ENCODE results near the gene PEX5L. TPM values are rescaled to one million over a fixed set of nuclear protein-coding genes. Genes with fewer than 3 reads are reported as not detected.

Gene PEX5L
- total RNA-seq, 1 experiment from 2014 or later = 0.47 TPM

DNA sequence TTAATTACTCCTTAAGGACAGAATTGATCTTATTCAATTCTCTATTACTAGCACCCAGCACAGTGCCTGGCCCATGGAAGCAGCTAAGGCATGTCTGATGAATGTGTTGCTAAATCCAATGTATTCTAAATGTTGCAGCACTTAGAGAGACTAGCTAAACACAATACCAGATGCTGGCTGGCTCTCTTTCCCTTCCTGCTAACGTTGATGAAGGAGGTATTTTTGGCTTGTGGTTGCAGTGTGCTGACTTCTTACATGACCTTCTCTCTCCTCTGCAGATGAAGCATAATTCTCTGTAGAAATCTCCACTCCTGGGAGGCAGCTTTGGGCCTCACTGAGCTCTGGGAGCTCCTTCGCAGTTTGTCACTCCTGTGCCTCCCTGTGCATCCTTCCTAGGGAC, 183.6 kb downstream of the PEX5L start:
- Mint-ChIP-seq H3K27ac (ENCODE audit: low read depth, unreplicated experiment) (no peak overlapping the region), H3K4me1 (ENCODE audit: insufficient read depth, unreplicated experiment) (peaks cover 6% of the 10 kb centered on the region), H3K36me3 (ENCODE audit: insufficient read depth, unreplicated experiment) (no peaks in the 10 kb centered on the region), H3K9me3 (ENCODE audit: unreplicated experiment) (peaks cover 7% of the 10 kb centered on the region), H3K4me3 (ENCODE audit: unreplicated experiment) (no peak overlapping the region), H3K27me3 (ENCODE audit: insufficient read depth, unreplicated experiment) (no peaks in the 10 kb centered on the region)
- TF ChIP-seq, protein P1, sequence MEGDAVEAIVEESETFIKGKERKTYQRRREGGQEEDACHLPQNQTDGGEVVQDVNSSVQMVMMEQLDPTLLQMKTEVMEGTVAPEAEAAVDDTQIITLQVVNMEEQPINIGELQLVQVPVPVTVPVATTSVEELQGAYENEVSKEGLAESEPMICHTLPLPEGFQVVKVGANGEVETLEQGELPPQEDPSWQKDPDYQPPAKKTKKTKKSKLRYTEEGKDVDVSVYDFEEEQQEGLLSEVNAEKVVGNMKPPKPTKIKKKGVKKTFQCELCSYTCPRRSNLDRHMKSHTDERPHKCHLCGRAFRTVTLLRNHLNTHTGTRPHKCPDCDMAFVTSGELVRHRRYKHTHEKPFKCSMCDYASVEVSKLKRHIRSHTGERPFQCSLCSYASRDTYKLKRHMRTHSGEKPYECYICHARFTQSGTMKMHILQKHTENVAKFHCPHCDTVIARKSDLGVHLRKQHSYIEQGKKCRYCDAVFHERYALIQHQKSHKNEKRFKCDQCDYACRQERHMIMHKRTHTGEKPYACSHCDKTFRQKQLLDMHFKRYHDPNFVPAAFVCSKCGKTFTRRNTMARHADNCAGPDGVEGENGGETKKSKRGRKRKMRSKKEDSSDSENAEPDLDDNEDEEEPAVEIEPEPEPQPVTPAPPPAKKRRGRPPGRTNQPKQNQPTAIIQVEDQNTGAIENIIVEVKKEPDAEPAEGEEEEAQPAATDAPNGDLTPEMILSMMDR (IDR thresholded peaks at IDR 0.05; ENCODE audit: unreplicated experiment) = no peak
- ChIA-PET POLR2A (interaction anchor here (0.6 kb wide), 1 partner anchor 634 kb away, joined by 3 read pairs; no protein-coding TSS in a partner anchor), CTCF (interaction anchor here (1.6 kb wide), 1 partner anchor 11 kb away, joined by 3 read pairs; no protein-coding TSS in a partner anchor)
- intact Hi-C loops (cut with micrococcal nuclease) = no loop called here
- BruUV-seq (replicated peaks) = no TSS peak
- no peak for DNase-seq (ENCODE audit: unreplicated experiment)

- CTCF ChIA-PET = interaction anchor here (1.6 kb wide), 1 partner anchor 10 kb away, joined by 3 read pairs; no protein-coding TSS in a partner anchor
These were observed 184.4 kb downstream of the PEX5L start for GRCh38 chr3:179852142-179852905.

GRCh38 chr3:179848711-179849110, 188.0 kb downstream of the PEX5L start:
- TF ChIP-seq, protein P1 (IDR thresholded peaks at IDR 0.05; ENCODE audit: unreplicated experiment) = no peak
- CTCF ChIA-PET = interaction anchor here (0.6 to 1.5 kb wide), 3 partner anchors 9 to 26 kb away, joined by 4 to 5 read pairs (median 4); no protein-coding TSS in a partner anchor
- intact Hi-C loops (cut with micrococcal nuclease) = no loop called here
- H3K27me3 Mint-ChIP-seq (ENCODE audit: insufficient read depth, unreplicated experiment) = no peaks in the 10 kb centered on the region
- H3K4me1 Mint-ChIP-seq (ENCODE audit: insufficient read depth, unreplicated experiment) = peaks cover 6% of the 10 kb centered on the region
- no peaks in the 10 kb centered on the region for H3K9me3 Mint-ChIP-seq (ENCODE audit: unreplicated experiment)
- BruUV-seq (replicated peaks) = no TSS peak
- POLR2A ChIA-PET = no interaction called here
- DNase-seq (ENCODE audit: unreplicated experiment) = no peak
- no peak overlapping the region for H3K4me3 Mint-ChIP-seq (ENCODE audit: unreplicated experiment)
- no peak overlapping the region for H3K27ac Mint-ChIP-seq (ENCODE audit: low read depth, unreplicated experiment)
- H3K36me3 Mint-ChIP-seq (ENCODE audit: insufficient read depth, unreplicated experiment) = no peaks in the 10 kb centered on the region

More at GRCh38 chr3:179852142-179852905, 184.4 kb downstream of the PEX5L start:
- peaks cover 6% of the 10 kb centered on the region for H3K4me1 Mint-ChIP-seq (ENCODE audit: insufficient read depth, unreplicated experiment)
- TF ChIP-seq, protein P1 (IDR thresholded peaks at IDR 0.05; ENCODE audit: unreplicated experiment) = no peak
- no peak overlapping the region for H3K27ac Mint-ChIP-seq (ENCODE audit: low read depth, unreplicated experiment)
- DNase-seq (ENCODE audit: unreplicated experiment) = peak; percentile 20
- BruUV-seq (replicated peaks) = no TSS peak
- H3K9me3 Mint-ChIP-seq (ENCODE audit: unreplicated experiment) = peaks cover 7% of the 10 kb centered on the region
- POLR2A ChIA-PET = interaction anchor here (0.6 to 0.9 kb wide), 2 partner anchors 22 to 635 kb away, joined by 3 read pairs; no protein-coding TSS in a partner anchor
- H3K4me3 Mint-ChIP-seq (ENCODE audit: unreplicated experiment) = no peak overlapping the region
- intact Hi-C loops (cut with micrococcal nuclease) = no loop called here
- no peaks in the 10 kb centered on the region for H3K36me3 Mint-ChIP-seq (ENCODE audit: insufficient read depth, unreplicated experiment)
- H3K27me3 Mint-ChIP-seq (ENCODE audit: insufficient read depth, unreplicated experiment) = no peaks in the 10 kb centered on the region

- BruUV-seq (replicated peaks) = no TSS peak
- no peak for DNase-seq (ENCODE audit: unreplicated experiment)
These were observed 194.7 kb downstream of the PEX5L start for GRCh38 chr3:179842061-179842460.

More at GRCh38 chr3:179842061-179842460, 194.7 kb downstream of the PEX5L start:
- Mint-ChIP-seq H3K9me3 (ENCODE audit: unreplicated experiment) (no peaks in the 10 kb centered on the region), H3K27me3 (ENCODE audit: insufficient read depth, unreplicated experiment) (no peaks in the 10 kb centered on the region), H3K27ac (ENCODE audit: low read depth, unreplicated experiment) (no peak overlapping the region), H3K4me1 (ENCODE audit: insufficient read depth, unreplicated experiment) (peaks cover 12% of the 10 kb centered on the region), H3K4me3 (ENCODE audit: unreplicated experiment) (no peak overlapping the region), H3K36me3 (ENCODE audit: insufficient read depth, unreplicated experiment) (peaks cover 4% of the 10 kb centered on the region)
- TF ChIP-seq, protein P1 (IDR thresholded peaks at IDR 0.05; ENCODE audit: unreplicated experiment) = no peak
- ChIA-PET POLR2A (no interaction called here), CTCF (interaction anchor here (0.9 to 1.1 kb wide), 2 partner anchors 11 to 106 kb away, joined by 3 read pairs; no protein-coding TSS in a partner anchor)
- intact Hi-C loops (cut with micrococcal nuclease) = no loop called here

Measured in MCF 10A (cell line).